H1 (cell line): ENCODE results near the gene LCLAT1. TPM values are rescaled to one million over a fixed set of nuclear protein-coding genes. Genes with fewer than 3 reads are reported as not detected.

Source experiments
- CTCF ChIA-PET: fragments of 300-600 bp; sonication (Branson Sonifier 250); formaldehyde crosslinking; loops from one replicate; lab custom pipeline; 2021; ENCODE audit not compliant: partially characterized antibody; lab: Charles Lee
- POLR2A ChIA-PET: fragments of 300-600 bp; sonication (Branson Sonifier 250); formaldehyde crosslinking; loops from one replicate; lab custom pipeline; 2021; ENCODE audit warnings: inconsistent platforms; ENCODE audit not compliant: partially characterized antibody; lab: Charles Lee
- DNase-seq, 2 experiments: peaks; one replicate each; pipeline versions ENCODE4 v3.0.0 to v3.0.0-alpha.2; 2010 to 2022; ENCODE audit warnings: low spot score in 2 of 2, low read depth in 1 of 2, mixed read lengths in 1 of 2
- FAIRE-seq: peaks from 2 replicates; lab custom pipeline; 2011; peaks lifted over from hg19 to GRCh38; lab: Jason Lieb, UNC
- H2AFZ ChIP-seq: 2 replicates; pipeline ENCODE4 v1.8.1; 2012; ENCODE audit warnings: low read length, inconsistent platforms
- H2AK5ac ChIP-seq: 2 replicates; pipeline ENCODE4 v1.6.1; 2013; ENCODE audit warnings: low read depth, low read length
- H2BK120ac ChIP-seq: replicated peaks from 2 replicates; pipeline ENCODE3; 2013; ENCODE audit warnings: low read depth, low read length, inconsistent platforms
- H2BK12ac ChIP-seq: 2 replicates; pipeline ENCODE4 v1.6.1; 2013; ENCODE audit warnings: low read depth, low read length
- H2BK15ac ChIP-seq: 2 replicates; pipeline ENCODE4 v1.6.1; 2013; ENCODE audit warnings: low read length
- H2BK20ac ChIP-seq: 2 replicates; pipeline ENCODE4 v1.6.1; 2013; ENCODE audit warnings: low read length
- H2BK5ac ChIP-seq: 2 replicates; pipeline ENCODE4 v1.6.1; 2013; ENCODE audit warnings: low read depth, low read length
- H3K14ac ChIP-seq: 2 replicates; pipeline ENCODE4 v1.6.1; 2013; ENCODE audit warnings: inconsistent platforms; ENCODE audit not compliant: insufficient read length
- H3K18ac ChIP-seq: 2 replicates; pipeline ENCODE4 v1.6.1; 2013; ENCODE audit warnings: low read length; ENCODE audit errors: extremely low read depth
- H3K23ac ChIP-seq: 2 replicates; pipeline ENCODE4 v1.6.1; 2013; ENCODE audit warnings: inconsistent platforms; ENCODE audit not compliant: insufficient read length
- H3K23me2 ChIP-seq: 2 replicates; pipeline ENCODE4 v1.6.1; 2013; ENCODE audit warnings: low read depth, low read length
- H3K27ac ChIP-seq: 2 replicates; pipeline ENCODE4 v1.6.1; 2011; ENCODE audit warnings: low read depth, low read length, inconsistent platforms
- H3K27me3 ChIP-seq, 4 experiments: replicated peaks in 1 of 4; 1 replicate in 1 of 4; 2 replicates in 3 of 4; pipeline versions ENCODE4 v1.6.1 to v1.8.1; 2011 to 2013; ENCODE audit warnings: low read length in 3 of 4, mild to moderate bottlenecking in 3 of 4, inconsistent platforms in 2 of 4, mixed read lengths in 2 of 4, moderate library complexity in 1 of 4; ENCODE audit not compliant: control insufficient read depth in 3 of 4, insufficient read depth in 3 of 4; ENCODE audit errors: extremely low read depth in 1 of 4
- H3K36me3 ChIP-seq, 4 experiments: 2 replicates each; pipeline versions ENCODE4 v1.6.1 to v1.8.1; 2011 to 2013; ENCODE audit warnings: mild to moderate bottlenecking in 4 of 4, low read length in 3 of 4, moderate library complexity in 2 of 4, control low read depth in 1 of 4, inconsistent platforms in 1 of 4; ENCODE audit not compliant: insufficient read depth in 4 of 4, control insufficient read depth in 2 of 4
- H3K4ac ChIP-seq: replicated peaks from 2 replicates; pipeline ENCODE3; 2013; ENCODE audit warnings: low read length, low read depth, mixed read lengths, inconsistent platforms; ENCODE audit not compliant: insufficient read length
- H3K4me1 ChIP-seq, 4 experiments: replicated peaks in 1 of 4; 1 replicate in 1 of 4; 2 replicates in 3 of 4; pipeline versions ENCODE4 v1.6.1 to v1.8.1; 2011 to 2013; ENCODE audit warnings: low read length in 3 of 4, inconsistent platforms in 2 of 4, mixed read lengths in 1 of 4; ENCODE audit not compliant: insufficient read depth in 4 of 4, control insufficient read depth in 3 of 4
- H3K4me2 ChIP-seq, 2 experiments: 2 replicates each; pipeline versions ENCODE4 v1.6.1 to v1.8.1; 2011 to 2013; ENCODE audit warnings: low read depth in 2 of 2, low read length in 2 of 2, control low read depth in 1 of 2, inconsistent platforms in 1 of 2, mild to moderate bottlenecking in 1 of 2; ENCODE audit not compliant: insufficient read depth in 1 of 2
- H3K4me3 ChIP-seq, 4 experiments: fragments of 200-600, 300-600 bp in 1 of 4; sonication (generic), shearing (Covaris generic), sonication (Bioruptor Twin) in 1 of 4; 2 replicates each; pipeline versions ENCODE4 v1.5.1 to v1.8.1; 2011 to 2016; ENCODE audit warnings: low read length in 4 of 4, low read depth in 3 of 4, control low read depth in 2 of 4, inconsistent platforms in 2 of 4, mild to moderate bottlenecking in 2 of 4, mixed read lengths in 1 of 4, moderate library complexity in 1 of 4; ENCODE audit not compliant: insufficient read depth in 2 of 4; ENCODE audit errors: extremely low read depth in 1 of 4
- H3K56ac ChIP-seq: replicated peaks from 2 replicates; pipeline ENCODE3; 2013; ENCODE audit warnings: low read depth, mild to moderate bottlenecking, mixed read lengths, low read length, inconsistent platforms; ENCODE audit not compliant: insufficient read length
- H3K79me1 ChIP-seq: 2 replicates; pipeline ENCODE4 v1.6.1; 2013; ENCODE audit warnings: low read depth, low read length, control low read depth
- H3K79me2 ChIP-seq, 2 experiments: 2 replicates each; pipeline versions ENCODE4 v1.6.1 to v1.8.1; 2012 to 2013; ENCODE audit warnings: low read length in 2 of 2, mild to moderate bottlenecking in 2 of 2, inconsistent platforms in 1 of 2; ENCODE audit not compliant: insufficient read depth in 2 of 2, control insufficient read depth in 1 of 2
- H3K9ac ChIP-seq, 4 experiments: replicated peaks in 1 of 4; 1 replicate in 1 of 4; 2 replicates in 3 of 4; pipeline versions ENCODE4 v1.6.1 to v1.8.1; 2011 to 2013; ENCODE audit warnings: low read depth in 3 of 4, low read length in 3 of 4, control low read depth in 2 of 4, mild to moderate bottlenecking in 2 of 4, moderate library complexity in 2 of 4, inconsistent platforms in 1 of 4; ENCODE audit errors: extremely low read depth in 1 of 4
- H3K9me3 ChIP-seq, 2 experiments: 2 replicates each; pipeline versions ENCODE4 v1.6.1 to v1.8.1; 2012 to 2013; ENCODE audit warnings: mild to moderate bottlenecking in 2 of 2, moderate library complexity in 2 of 2, control low read depth in 1 of 2, inconsistent platforms in 1 of 2, low read depth in 1 of 2, low read length in 1 of 2, mixed read lengths in 1 of 2; ENCODE audit not compliant: insufficient read depth in 2 of 2
- H4K20me1 ChIP-seq, 2 experiments: replicated peaks in 1 of 2; 2 replicates each; pipeline versions ENCODE3 to v1.8.1; 2011 to 2013; ENCODE audit warnings: inconsistent platforms in 2 of 2, low read length in 2 of 2, mild to moderate bottlenecking in 1 of 2; ENCODE audit not compliant: insufficient read depth in 2 of 2, control insufficient read depth in 1 of 2
- H4K5ac ChIP-seq: 2 replicates; pipeline ENCODE4 v1.6.1; 2013; ENCODE audit warnings: low read length, low read depth, mixed read lengths, inconsistent platforms; ENCODE audit not compliant: insufficient read length
- H4K8ac ChIP-seq: 2 replicates; pipeline ENCODE4 v1.8.0; 2013; ENCODE audit warnings: mild to moderate bottlenecking, moderate library complexity, low read length, inconsistent platforms; ENCODE audit not compliant: insufficient read depth; ENCODE audit errors: extremely low read depth
- H4K91ac ChIP-seq: replicated peaks from 2 replicates; pipeline ENCODE3; 2013; ENCODE audit warnings: low read length, mixed read lengths, inconsistent platforms; ENCODE audit not compliant: insufficient read length
- NANOG ChIP-seq: IDR thresholded peaks from 2 replicates; pipeline ENCODE4 v1.6.1; 2011; ENCODE audit warnings: low read length, low read depth, mild to moderate bottlenecking, inconsistent platforms; ENCODE audit not compliant: insufficient read depth, poor library complexity, severe bottlenecking
- TAF1 ChIP-seq: IDR thresholded peaks from 2 replicates; pipeline ENCODE4 v1.6.1; 2011; ENCODE audit warnings: mild to moderate bottlenecking, low read depth, low read length
- WGBS, 2 experiments: shearing (Covaris generic) in 1 of 2; methylation state at CpG; one replicate each; pipeline versions ENCODE4 v1.1.6 to v1.1.7; 2013 to 2015; ENCODE audit warnings: low lambda C conversion rate in 2 of 2, mixed read lengths in 2 of 2, inconsistent platforms in 1 of 2, low coverage in 1 of 2, missing lambda C conversion rate in 1 of 2; ENCODE audit not compliant: insufficient replicate concordance in 2 of 2, insufficient coverage in 1 of 2, insufficient read length in 1 of 2; ENCODE audit errors: extremely low coverage in 1 of 2, missing lambda C conversion rate in 1 of 2; 5-methylcytosine and 5-hydroxymethylcytosine counted together
- polyA plus RNA-seq, 7 experiments: library from polyadenylated mRNA; depleted of rRNA in 3 of 7; stranded (reverse) in 5 of 7; unstranded in 2 of 7; fragments of >200 nt in 5 of 7; fragments of 200-250 nt in 2 of 7; gene quantifications; 1 replicate in 5 of 7; 2 replicates in 1 of 7; 4 replicates in 1 of 7; pipeline versions ENCODE4 v1.2.1 to v1.2.3, GENCODE V29; 2011 to 2013; ENCODE audit warnings: missing spikeins in 2 of 7, mixed read lengths in 2 of 7
- total RNA-seq: library from RNA; stranded (reverse); fragmentation: NEBNext Ultra II Directional; extraction: Animal tissue kit (Norgen Biotek cat#: 25700); gene quantifications from 2 replicates; pipeline ENCODE4 v1.2.1, GENCODE V29; 2021

LCLAT1 gene
- total and polyA plus RNA-seq, 2 of the 8 experiments (the other 6 are each of a cell fraction or from before 2014, with no cell fraction given): 7.6 to 22.0 TPM

GRCh38 chr2:30455114-30455738 lies 8.2 kb downstream of the LCLAT1 start:
- Histone ChIP-seq H2BK120ac (no peak overlapping the region), H3K4me3 (no peak overlapping the region), H3K79me1 (peaks cover 3% of the 10 kb centered on the region; the same call in 1 of the 2 replicates), H4K20me1 (peaks cover 2 to 10% of the 10 kb centered on the region in 2 experiments), H3K27ac (no peak overlapping the region), H3K56ac (no peak overlapping the region), H3K27me3 (no peaks in the 10 kb centered on the region), H3K23me2 (no peaks in the 10 kb centered on the region), H3K4ac (no peak overlapping the region), H3K4me2 (no peak overlapping the region; a peak in 1 of 4 replicates), H3K79me2 (peaks cover 0 to 88% of the 10 kb centered on the region in 2 experiments; a peak in 3 of 4 replicates), H2BK5ac (no peak overlapping the region), H3K36me3 (no peaks in the 10 kb centered on the region), H2BK20ac (no peak overlapping the region), H3K9ac (no peak overlapping the region), H3K18ac (no peak overlapping the region), H4K91ac (no peak overlapping the region), H3K9me3 (no peaks in the 10 kb centered on the region), H2AK5ac (no peak overlapping the region), H4K5ac (no peak overlapping the region), H2BK15ac (no peak overlapping the region), H2BK12ac (no peak overlapping the region), H3K4me1 (peaks cover 0 to 13% (median 8%) of the 10 kb centered on the region in 4 experiments; a peak in 2 of 7 replicates)
- FAIRE-seq (no peak), DNase-seq (no peak)
- WGBS, 2 experiments: 71% methylated on average over 7 of the region's 7 CpGs; no CpG with 5 or more reads in 1 of the 2 experiments
- ChIA-PET POLR2A (no interaction called here), CTCF (interaction anchor here (1.1 kb wide), 1 partner anchor 274 kb away, joined by 4 read pairs; no protein-coding TSS in a partner anchor)
- TF ChIP-seq NANOG (no peak), TAF1 (no peak)
- TF ChIP-seq, all 59 proteins: peak for 0
- Histone ChIP-seq H3K23ac (no peak overlapping the region), H3K14ac (no peak overlapping the region), H4K8ac (no peak overlapping the region), H2AFZ (no peak overlapping the region)
